T-helper 9 cell (primary cell): ENCODE measurements around the gene SLFN12.
"Not testable (repeated sequence)": the region's sequence is repeated elsewhere in the genome, so short reads cannot be mapped to it uniquely, and the experiment has no call there.

ENCODE experiments used
- DNase-seq: peaks from one replicate; pipeline ENCODE4 v3.0.0-alpha.2; 2020
- total RNA-seq, 2 donors: gene quantifications; one replicate each; lab custom pipeline; 2026; lab: John Stamatoyannopoulos, UW

Gene SLFN12
- total RNA-seq = 6.0 to 13.1 reads per million in 2 donors

DNA sequence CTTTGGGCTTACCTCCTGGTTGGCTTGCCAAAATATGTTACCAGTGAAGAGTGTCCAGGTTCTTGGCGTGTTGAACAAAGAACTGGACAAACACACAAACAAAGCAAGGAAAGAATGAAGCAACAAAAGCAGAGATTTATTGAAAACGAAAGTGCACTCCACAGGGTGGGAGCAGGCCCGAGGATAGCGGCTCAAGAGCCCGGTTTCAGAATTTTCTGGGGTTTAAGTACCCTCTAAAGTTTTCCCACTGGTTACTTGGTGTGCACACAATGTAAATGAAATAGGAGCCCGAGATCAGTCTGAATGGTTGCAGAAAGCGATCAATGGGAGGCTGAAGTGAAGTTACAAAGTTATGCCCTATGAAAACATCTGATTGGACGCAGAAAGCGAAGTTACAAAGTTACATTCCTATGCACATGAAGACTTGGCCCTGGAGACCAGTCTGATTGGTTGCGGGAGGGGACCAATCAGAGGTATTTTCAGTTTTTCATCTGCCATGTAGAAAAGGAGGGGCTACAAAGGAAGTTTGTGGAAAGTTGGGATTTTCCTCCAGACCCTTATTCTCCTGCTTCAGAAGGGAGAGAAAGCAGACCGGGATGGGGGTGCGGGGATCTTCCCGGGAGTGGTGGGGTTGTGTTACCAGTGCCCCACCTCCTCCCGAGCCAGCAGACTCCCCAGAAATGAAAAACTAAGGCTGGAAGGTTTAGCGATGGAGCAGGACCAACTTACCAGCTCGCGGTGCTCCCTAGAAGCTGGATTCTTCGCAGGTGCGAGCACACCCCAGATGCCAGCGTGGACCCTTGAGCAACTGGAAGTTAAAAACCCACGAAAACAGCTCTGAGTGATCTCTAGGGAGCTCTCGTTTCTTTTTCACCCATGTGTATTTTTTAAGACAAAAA, at the start of gene SLFN12:
TSS of gene SLFN12 (minus strand) at position 325 of the 899 bp plus-strand sequence. CDS start 9,472 bp downstream, outside the sequence.
- DNase-seq = peak; percentile 19

DNA sequence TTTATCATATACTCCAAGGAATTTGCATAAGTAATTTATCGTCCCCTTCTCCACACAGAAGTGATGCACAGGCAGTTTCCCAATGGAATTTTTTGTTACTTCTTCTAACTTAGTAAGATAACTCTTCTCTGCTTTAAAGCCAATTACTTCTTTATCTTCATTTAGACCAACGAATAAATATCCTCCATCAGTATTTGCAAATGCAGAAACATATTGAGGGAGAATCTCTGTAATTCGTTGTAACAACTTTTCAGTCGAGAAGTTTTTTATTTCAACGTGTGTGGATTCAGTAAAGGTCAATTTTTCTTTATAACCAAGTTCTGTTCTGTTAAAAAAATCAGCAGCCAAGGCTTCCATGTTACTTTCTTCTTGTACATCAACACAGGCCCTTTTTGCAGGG, 47.0 kb upstream of the SLFN12 start:
- no peak for DNase-seq

DNA sequence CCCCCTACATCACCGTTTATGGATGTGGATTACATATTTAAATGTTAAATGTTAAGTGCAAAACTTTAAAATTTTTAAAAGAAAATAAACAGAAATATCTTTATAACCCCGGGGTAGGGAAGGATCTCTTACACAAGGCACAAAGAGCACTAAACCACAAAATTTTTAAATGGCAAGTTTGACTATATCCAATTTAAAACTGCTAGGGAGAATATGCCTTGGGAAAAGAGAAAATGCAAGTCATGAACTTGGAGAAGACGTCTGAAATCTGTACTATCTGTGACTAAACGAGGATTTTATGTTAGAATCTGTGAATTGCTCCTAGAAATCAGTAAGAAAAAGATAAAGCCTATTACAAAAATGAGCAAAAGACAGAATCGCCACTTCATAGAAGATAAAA, 44.9 kb upstream of the SLFN12 start:
- DNase-seq = no peak

DNA sequence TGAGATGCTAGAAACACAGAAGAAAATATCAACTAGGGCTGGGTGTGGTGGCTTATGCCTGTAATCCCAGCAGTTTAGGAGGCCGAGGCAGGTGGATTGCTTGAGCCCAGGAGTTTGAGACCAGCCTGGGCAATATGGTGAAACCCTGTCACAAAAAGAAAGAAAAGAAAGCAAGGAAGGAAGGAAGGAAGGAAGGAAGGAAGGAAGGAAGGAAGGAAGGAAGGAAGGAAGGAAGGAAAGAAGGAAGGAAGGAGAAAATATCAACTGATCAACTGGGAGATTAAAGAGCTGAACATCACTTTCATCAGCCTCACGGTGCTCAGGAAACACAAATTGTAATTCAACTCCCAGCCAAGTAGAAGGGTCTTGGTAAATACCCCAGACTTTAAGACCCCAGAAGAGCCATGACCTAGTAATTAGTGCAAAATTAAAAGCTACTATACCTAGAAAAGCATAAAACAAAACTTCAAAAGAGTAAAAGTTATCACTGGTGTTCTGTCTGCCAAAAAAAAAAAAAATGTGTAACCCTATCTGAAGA, 44.1 kb upstream of the SLFN12 start:
- no peak for DNase-seq

DNA sequence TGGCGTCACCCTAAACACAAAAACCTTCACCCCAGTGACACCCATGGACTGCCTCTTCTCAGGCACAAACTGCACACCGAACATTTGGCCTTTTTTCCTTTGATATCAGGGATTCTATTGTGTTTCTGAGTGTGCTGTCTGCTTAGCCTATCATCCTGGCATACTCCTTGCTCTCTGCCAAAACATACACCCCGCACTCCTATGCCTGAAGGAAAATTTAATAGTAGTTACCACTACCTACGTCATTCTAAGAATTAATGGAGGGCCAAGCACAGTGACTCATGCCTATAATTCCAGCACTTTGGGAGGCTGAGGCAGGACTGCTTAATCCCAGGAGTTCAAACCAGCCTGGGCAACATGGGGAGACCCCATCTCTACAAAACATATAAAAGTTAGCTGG, 36.2 kb upstream of the SLFN12 start:
- no peak for DNase-seq

DNA sequence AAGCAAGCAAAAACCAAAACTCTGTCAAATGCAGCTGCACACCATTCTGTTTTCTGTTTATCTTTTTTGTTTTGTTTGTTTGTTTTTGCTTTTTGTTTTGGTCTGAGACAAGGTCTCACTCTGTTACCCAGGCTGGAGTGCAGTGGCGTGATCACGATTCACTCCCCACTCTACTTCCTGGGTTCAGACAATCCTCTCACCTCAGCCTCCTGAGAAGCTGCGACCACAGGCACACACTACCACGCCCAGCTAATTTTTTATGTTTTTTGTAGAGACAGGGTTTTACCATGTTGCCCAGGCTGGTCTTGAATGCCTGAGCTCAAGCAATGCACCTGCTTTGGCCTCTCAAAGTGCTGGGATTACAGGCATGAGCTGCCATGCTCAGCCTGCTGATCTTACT, 35.5 kb upstream of the SLFN12 start:
- no peak for DNase-seq

DNA sequence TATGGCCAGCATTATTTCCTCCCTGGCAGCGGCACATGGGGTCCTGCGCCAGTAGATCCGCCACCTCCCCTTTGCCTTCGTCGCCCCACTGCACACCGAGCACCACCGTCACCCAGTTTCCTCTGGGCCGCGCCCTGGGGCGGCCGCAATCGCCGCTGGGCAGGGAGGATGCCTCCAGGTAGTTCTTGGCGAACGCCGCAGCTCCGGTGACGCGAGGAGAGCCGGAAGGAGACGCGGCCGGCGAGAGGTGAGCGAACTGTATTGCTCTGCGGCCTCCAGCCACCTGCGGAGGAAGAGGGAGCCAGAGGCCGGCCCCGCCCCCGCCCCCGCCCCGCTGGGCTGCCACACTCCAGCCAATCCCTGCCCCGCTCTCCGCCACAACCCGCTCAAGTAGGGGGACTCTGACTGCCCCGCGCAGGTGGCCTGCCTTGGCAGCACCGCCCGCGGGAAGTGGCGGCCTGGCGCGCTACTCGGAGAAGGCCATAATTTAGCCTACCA, 28.1 kb upstream of the SLFN12 start:
- DNase-seq = peak; percentile 48

DNA sequence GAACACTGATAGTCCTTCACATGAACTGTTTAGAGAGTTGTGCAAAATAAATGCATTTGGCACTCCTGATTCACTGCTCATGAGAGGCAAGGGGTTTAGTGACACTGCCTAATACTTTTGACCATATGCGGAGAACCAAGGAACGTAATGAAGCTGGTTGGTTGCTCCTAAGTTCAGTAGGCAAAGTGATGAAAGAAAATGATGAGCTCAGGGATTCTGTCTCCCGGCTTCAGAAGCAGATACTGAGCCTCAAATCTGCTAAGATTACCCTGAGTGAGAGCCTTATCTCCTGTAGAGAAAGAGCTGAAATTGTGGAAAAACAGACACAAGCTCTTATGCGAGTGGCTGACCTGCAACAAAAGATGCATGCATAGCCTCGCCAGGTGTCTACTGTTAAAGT, 21.7 kb upstream of the SLFN12 start:
- DNase-seq = not testable (repeated sequence)

DNA sequence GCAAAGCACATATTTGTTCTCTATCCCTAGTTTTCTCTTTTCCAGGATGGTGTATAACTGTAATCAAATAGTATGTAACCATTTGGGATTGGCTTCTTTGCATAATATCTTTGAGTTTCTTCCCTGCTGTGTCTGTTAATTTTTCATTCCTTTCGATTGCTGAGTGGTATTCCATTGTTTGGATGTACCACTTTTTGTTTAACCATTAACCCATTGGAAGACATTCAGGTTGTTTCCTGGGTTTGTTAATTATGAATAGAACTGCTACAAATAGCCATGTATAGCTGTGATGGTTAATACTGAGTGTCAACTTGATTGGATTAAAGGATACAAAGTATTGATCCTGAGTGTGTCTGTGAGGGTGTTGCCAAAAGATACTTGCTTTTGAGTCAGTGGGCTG, 20.9 kb upstream of the SLFN12 start:
- DNase-seq = no peak

DNA sequence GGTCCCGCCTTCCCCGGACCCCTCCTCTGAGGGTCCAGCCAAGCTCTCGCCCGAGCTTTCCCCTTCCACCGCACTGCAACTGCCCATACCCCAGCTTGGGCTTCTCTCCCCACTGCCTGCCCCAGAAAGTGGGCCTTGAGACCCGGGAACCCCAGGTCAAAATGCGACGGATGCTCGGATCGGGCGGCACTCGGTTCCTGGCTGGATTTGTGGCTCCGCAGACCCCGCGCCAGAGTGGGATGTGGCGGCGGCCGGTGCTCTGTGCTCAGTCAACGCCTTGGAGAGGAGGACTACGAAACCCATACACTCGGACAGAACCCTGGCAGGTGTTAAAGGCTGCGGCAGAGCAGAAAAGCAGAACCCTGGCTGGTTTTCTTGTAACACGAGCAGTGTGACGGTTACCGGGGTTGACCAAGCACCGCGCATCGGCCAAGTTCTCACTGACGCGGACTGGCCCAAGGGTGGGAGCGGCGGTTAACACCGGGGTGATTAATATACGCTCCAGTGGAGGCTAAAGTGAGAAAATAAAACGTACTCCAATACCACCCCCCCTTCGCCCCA, 17.2 kb upstream of the SLFN12 start:
- no peak for DNase-seq

DNA sequence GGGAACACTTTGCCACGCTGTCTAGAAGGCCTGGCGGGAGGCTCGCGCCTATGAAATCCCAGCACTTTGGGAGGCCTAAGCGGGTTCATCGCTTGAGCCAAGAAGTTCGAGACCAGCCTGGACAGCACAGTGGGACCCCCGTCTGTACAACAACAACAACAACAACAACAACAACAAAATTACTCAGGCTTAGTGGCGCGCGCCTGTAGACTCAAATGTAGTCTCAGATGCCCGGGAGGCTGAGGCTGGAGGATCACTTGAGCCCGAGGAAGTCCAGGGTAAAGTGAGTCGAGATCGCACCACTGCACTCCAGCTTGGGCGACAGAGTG, 16.6 kb upstream of the SLFN12 start:
- no peak for DNase-seq

DNA sequence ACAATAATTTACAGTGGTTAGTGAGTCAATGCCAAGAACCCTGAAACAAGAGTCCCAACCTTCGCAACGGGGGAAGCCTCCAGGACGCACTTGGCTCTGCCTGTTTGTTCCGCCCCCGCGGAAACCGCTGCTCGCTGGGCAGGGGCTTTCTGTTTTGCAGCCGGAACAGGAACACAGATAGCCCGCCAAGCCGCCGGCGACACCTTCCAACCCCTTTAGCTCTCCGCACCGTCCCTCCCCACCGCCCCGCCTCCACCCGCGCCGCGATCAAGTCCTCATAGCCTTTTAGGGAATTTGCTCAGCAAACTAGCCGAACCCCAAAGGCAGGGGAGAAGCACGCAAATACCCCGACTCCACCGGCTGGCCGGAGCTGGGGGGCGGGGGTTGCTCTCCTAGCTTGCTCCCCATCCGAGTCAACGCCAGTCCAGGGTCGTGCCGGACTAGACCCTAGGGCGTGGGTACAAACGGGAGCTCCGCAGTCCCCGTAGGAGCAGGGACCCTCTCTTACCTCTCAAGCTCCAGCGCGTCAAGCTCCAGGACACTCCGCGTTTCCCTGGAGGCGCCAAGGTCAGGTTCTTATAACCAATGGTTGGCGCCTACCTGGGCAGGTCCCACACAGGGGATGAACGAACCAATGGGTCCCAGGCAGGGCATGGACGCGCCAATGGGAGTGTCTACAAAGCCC, 16.1 kb upstream of the SLFN12 start, which contains the start of gene SLFN13:
TSS of gene SLFN13 (minus strand) at position 553 of the 685 bp plus-strand sequence. CDS start 3,086 bp downstream, outside the sequence.
- peak; percentile 75 for DNase-seq

DNA sequence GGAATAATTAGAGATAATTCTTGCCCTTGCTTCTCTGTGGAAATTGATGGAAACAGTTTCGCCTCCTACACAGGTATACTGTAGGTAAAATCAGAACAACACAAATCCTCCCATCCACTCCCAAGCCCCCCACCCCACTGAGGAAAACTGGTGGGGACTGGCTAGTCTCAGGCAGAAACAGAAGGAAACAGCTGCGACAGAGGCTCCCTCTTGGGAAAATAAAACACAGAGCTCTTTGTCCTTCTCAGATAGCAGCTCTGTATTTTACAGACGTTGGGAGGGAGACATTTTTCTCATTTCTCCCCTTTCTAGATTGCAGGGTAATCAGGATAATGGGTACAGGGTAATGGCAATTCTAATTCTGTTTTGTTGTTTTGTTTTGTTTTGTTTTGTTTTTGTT, 15.2 kb upstream of the SLFN12 start:
- no peak for DNase-seq

DNA sequence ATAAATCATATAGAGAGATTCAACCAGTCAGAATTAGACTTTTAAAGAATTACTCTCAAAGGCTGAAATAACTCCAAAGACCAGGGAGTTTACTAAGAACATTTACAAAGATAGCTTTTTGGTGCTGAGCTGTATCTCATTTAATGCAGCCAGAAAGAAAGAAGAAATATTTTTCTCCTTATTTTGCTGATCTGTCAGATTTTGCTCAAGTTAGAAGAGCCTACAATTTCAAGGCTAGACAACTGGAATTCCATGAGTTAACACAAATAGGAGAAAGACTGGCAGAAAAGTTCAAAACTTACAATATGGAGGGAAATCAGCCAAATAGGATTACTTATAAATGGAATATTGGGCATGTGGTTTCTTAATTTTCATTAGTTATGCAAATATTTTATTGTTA, 6.1 kb upstream of the SLFN12 start:
- no peak for DNase-seq

DNA sequence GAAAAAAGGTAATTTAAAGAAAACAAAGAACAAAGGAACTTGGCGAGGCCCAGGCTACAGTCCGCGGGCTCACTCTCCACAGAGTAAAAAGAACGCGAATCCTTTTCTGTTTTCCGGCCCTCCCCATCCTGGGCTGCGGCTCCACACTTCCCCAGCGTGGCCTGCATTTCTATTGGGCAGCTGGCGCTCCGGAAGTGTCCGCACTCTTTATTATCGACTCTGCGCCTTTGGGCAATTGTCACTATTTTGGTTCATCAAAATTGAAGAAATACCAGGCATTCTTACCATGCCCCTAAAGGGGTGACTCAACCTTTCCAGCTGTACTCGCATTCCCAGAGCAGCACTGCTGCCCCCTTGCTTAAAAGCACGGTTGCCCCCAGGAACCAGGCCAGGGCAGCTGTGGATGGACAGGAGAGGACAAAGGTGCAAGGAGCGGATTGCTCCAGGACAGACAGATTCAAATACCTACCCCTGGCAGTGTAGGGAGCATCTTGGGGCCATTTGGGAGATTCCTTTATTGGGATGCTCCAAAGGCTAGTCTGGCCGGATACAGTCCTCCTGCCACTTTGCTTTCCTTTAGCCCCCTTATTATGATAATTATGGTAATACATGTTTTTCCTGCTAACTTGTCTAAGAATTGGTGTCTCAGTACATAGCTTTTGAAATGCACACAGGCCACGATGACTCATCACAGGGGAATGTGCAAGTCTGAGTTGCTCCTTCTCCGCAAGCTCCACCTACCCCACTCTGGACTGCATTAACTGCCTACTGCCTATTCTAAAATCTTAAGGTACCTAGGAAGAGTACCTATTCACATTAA, 985 bp upstream of the SLFN12 start:
- peak; percentile 20 for DNase-seq

DNA sequence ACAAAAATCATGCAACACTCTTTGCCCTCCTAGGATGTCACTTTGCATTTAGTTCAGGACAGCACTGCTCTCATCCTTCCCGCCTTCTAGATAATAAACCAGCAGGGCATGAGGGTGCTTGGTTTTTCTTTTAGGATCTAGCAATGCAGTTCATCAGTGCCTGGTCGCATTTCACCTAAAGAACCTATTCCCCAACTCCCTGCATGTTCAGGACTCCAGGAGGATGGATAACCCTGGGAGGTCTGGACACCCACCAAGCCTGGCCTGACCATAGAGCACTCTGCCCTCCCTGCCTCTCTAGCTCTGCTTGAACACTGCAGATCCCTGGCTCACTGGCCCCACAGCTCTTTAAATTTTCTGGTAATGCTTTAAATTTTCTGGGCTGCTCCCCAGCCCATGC, 2.6 kb downstream of the SLFN12 start:
- DNase-seq = no peak

DNA sequence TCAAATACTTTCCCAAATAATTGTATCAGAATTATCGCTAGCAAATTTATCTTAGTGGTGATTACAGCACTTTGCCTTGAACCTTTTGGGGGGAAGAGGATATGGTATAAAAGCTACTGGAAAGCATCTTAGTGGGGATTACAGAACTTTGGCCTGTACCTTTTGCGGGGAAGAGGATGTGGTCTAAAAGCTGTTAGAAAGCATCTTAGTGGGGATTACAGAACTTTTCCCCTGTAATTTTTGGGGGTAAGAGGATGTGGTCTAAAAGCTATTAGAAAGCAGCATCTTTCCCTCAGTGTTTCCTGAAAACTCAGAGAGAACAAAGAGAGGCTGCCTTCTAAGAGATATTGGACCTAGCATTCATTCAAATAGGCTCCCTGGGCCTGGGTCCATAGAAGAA, 4.1 kb downstream of the SLFN12 start:
- DNase-seq = no peak

DNA sequence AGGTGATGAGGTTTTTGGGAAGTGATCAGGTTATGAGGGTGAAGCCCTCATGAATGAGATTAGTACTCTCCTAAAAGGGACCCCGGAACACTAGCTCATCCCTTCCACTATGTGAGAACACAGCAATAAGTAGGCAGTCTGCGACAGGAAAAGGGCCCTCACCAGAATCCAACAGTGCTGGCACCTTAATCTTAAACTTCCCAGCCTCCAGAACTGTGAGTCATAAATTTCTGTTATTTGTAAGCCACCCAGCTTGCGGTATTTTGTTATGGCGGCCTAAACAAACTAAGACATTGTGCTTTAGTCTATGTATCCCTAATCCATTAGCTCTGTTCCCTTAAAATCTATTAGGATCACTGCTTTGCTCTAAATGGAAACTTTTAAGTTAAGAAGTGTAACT, 8.5 kb downstream of the SLFN12 start:
- no peak for DNase-seq

DNA sequence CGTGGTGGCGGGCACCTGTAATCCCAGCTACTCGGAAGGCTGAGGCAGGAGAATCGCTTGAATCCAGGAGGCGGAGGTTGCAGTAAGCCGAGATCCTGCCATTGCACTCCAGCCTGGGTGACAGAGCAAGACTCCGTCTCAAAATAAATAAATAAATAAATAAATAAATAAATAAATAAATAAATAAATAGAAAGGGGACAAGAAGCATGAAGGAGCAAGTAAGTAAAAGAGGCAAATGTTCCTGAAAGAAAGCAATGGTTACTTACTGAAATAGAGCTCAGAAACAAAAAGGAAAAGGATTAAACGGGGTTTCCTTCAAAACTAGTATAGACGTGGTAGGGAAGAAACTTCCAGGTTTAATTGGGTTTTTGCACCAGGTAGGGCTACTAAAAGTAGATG, 11.2 kb downstream of the SLFN12 start:
- not testable (repeated sequence) for DNase-seq

DNA sequence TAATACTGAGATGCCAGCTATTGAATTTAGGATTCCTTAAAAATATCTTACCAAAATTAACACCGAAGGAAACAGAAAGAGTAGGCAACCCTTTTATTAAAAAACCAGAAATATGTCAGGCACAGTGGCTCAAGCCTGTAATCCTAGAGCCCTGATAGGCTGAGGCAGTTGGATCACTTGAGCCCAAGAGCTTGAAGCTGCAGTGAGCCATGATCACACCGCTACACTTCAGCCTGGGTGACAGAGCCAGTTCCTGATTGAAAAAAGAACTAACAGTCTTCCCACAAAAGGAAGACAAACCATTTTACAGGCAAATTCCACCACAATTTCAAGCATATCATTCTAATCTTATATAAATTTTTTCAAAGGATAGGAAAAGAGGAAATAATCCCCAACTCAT, 15.6 kb downstream of the SLFN12 start:
- DNase-seq = no peak

DNA sequence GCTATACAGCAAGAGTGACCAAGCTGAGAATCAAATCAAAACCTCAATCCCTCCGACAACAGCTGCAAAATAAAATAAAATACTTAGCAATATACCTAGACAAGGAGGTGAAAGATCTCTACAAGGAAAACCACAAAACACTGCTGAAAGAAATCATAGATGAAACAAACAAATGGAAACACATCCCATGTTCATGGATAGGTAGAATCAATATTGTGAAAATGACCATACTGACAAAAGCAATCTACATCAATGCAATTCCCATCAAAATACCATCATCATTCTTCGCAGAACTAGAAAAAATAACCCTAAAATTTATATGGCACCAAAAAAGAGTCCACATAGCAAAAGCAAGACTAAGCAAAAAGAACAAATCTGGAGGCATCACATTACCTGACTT, 17.6 kb downstream of the SLFN12 start:
- not testable (repeated sequence) for DNase-seq

DNA sequence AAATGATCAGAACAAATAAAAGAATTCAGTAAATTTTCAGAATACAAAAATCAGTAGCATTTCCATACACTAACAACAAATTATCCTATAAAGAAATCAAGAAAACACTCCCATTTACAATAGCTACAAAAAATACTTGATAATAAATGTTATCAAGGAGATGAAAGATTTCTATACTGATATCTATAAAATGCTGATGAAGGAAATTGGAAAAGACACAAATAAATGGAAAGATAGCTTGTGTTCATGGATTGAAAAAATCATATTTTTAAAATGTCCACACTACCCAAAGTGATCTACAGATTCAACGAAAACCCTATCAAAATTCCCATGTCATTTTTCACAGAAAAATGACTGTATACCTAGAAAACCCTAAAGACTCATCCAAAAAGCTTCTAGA, 18.1 kb downstream of the SLFN12 start:
- DNase-seq = no peak
